ENCODE measurements around the gene EGFLAM. TPM values are rescaled to one million over a fixed set of nuclear protein-coding genes. Genes with fewer than 3 reads are reported as not detected.
A peak's percentile ranks its signal among the peaks of the same experiment; 100 is the strongest.

Gene EGFLAM
- polyA plus RNA-seq, 1 donor from 2014 or later: not detected

DNA sequence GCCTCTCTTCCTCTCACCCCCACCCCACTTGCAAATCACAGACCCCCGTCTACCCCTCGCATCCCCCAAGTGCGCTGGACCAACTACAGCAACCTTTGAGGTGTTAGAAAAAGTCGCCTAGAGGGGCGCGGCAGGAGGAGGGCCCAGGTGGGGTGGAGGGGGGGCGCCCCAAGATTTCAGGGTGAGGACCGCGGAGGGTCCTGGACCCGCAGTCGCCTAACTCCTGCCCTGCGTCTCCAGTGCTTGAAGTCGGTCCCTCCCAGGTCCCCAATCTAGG, 379 bp upstream of the EGFLAM start:
- Histone ChIP-seq H3K4me2 (ENCODE audit: low read length) (peak overlapping the region; percentile 66), H2AFZ (ENCODE audit: low read depth, low read length) (no peak overlapping the region), H3K9me2 (ENCODE audit: insufficient read depth, low read length) (no peaks in the 10 kb centered on the region), H3K9me3 (ENCODE audit: low read length) (no peaks in the 10 kb centered on the region), H3K27ac (ENCODE audit: low read length) (no peak overlapping the region), H3K36me3 (ENCODE audit: insufficient read depth, low read length) (no peaks in the 10 kb centered on the region), H3K79me2 (replicated peaks; ENCODE audit: insufficient read depth, low read length) (no peaks in the 10 kb centered on the region), H3K4me3 (ENCODE audit: low read length) (peak overlapping the region; percentile 79), H3K27me3 (ENCODE audit: insufficient read depth, low read depth, low read length) (peaks cover 64% of the 10 kb centered on the region), H3K9ac (ENCODE audit: low read length) (no peak overlapping the region), H4K20me1 (ENCODE audit: insufficient read depth) (no peaks in the 10 kb centered on the region), H3F3A (ENCODE audit: insufficient read depth, low read length, poor library complexity, severe bottlenecking) (no peaks in the 10 kb centered on the region)
- no peak for TF ChIP-seq POLR2AphosphoS5 (IDR thresholded peaks at IDR 0.05)
- TF ChIP-seq, protein P1, sequence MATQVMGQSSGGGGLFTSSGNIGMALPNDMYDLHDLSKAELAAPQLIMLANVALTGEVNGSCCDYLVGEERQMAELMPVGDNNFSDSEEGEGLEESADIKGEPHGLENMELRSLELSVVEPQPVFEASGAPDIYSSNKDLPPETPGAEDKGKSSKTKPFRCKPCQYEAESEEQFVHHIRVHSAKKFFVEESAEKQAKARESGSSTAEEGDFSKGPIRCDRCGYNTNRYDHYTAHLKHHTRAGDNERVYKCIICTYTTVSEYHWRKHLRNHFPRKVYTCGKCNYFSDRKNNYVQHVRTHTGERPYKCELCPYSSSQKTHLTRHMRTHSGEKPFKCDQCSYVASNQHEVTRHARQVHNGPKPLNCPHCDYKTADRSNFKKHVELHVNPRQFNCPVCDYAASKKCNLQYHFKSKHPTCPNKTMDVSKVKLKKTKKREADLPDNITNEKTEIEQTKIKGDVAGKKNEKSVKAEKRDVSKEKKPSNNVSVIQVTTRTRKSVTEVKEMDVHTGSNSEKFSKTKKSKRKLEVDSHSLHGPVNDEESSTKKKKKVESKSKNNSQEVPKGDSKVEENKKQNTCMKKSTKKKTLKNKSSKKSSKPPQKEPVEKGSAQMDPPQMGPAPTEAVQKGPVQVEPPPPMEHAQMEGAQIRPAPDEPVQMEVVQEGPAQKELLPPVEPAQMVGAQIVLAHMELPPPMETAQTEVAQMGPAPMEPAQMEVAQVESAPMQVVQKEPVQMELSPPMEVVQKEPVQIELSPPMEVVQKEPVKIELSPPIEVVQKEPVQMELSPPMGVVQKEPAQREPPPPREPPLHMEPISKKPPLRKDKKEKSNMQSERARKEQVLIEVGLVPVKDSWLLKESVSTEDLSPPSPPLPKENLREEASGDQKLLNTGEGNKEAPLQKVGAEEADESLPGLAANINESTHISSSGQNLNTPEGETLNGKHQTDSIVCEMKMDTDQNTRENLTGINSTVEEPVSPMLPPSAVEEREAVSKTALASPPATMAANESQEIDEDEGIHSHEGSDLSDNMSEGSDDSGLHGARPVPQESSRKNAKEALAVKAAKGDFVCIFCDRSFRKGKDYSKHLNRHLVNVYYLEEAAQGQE (IDR thresholded peaks at IDR 0.05; ENCODE audit: borderline replicate concordance): no peak
- no peak for TF ChIP-seq EP300 (conservative IDR thresholded peaks at IDR 0.05; ENCODE audit: poor library complexity, severe bottlenecking)
- TF ChIP-seq EZH2 (IDR thresholded peaks at IDR 0.05; ENCODE audit: borderline replicate concordance, insufficient read depth, low read length, poor library complexity, severe bottlenecking): no peak
- TF ChIP-seq RAD21 (conservative IDR thresholded peaks at IDR 0.05): no peak
- no peak for TF ChIP-seq SMC3 (conservative IDR thresholded peaks at IDR 0.05; ENCODE audit: poor library complexity)
- no peak for TF ChIP-seq TAF1 (IDR thresholded peaks at IDR 0.05; ENCODE audit: low read depth)

DNA sequence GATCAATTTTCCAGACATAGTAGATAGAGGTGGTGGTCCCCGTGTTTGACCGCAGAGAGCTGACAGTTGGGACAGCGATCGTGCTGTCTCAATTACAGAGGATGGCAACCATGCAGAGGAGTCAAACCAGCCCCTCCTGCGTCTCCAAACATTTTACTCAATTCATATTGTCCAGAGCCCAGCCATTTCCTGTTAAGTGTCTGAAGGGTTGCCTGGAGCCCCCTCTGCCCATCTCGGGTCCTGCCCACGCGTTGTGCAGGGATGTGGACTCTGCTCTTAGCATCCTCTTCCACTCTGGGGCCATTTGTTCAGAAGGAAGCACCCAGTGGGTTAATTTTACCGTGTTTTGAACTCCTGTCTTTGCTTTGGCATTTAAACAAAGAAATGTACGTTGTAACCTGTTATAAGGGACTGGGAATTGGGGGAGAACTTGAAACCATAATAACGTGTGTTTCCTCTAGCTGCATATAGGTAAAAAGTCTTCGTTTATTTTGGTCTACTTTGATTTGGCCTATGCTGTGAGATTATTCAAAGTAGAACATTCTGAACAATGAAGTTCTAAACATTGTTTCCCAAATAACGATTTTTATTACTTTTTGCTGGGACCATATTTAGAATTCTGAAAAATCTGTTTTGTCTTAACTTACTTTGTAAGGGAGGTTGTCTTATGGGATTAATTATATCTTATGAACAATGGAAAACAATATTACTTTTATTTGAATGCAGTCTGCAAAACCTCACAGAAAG, 876 bp downstream of the EGFLAM start:
- Histone ChIP-seq H3K9me3 (ENCODE audit: low read length) (no peaks in the 10 kb centered on the region), H3K4me3 (ENCODE audit: low read length) (peak overlapping the region; percentile 79), H4K20me1 (ENCODE audit: insufficient read depth) (no peaks in the 10 kb centered on the region), H3K27me3 (ENCODE audit: insufficient read depth, low read depth, low read length) (peaks cover 64% of the 10 kb centered on the region), H3K79me2 (replicated peaks; ENCODE audit: insufficient read depth, low read length) (no peaks in the 10 kb centered on the region), H2AFZ (ENCODE audit: low read depth, low read length) (no peak overlapping the region), H3K9ac (ENCODE audit: low read length) (no peak overlapping the region), H3F3A (ENCODE audit: insufficient read depth, low read length, poor library complexity, severe bottlenecking) (no peaks in the 10 kb centered on the region), H3K36me3 (ENCODE audit: insufficient read depth, low read length) (no peaks in the 10 kb centered on the region), H3K27ac (ENCODE audit: low read length) (no peak overlapping the region), H3K4me2 (ENCODE audit: low read length) (peak overlapping the region; percentile 66), H3K9me2 (ENCODE audit: insufficient read depth, low read length) (no peaks in the 10 kb centered on the region)
- TF ChIP-seq EP300 (conservative IDR thresholded peaks at IDR 0.05; ENCODE audit: poor library complexity, severe bottlenecking): no peak
- TF ChIP-seq MXI1 (conservative IDR thresholded peaks at IDR 0.05; ENCODE audit: poor library complexity, severe bottlenecking): no peak
- TF ChIP-seq, protein P1 (IDR thresholded peaks at IDR 0.05; ENCODE audit: borderline replicate concordance): no peak
- no peak for TF ChIP-seq POLR2AphosphoS5 (IDR thresholded peaks at IDR 0.05)
- TF ChIP-seq SMC3 (conservative IDR thresholded peaks at IDR 0.05; ENCODE audit: poor library complexity): no peak
- TF ChIP-seq EZH2 (IDR thresholded peaks at IDR 0.05; ENCODE audit: borderline replicate concordance, insufficient read depth, low read length, poor library complexity, severe bottlenecking): no peak
- TF ChIP-seq RAD21 (conservative IDR thresholded peaks at IDR 0.05): no peak

Measured in neural cell (in vitro differentiated cells).